A673 (cell line): ENCODE results near the gene KHK. TPM values are rescaled to one million over a fixed set of nuclear protein-coding genes. Genes with fewer than 3 reads are reported as not detected.
"Not testable (repeated sequence)": the region's sequence is repeated elsewhere in the genome, so short reads cannot be mapped to it uniquely, and the experiment has no call there.

Experiments
- BruUV-seq: library from RNA; stranded (reverse); fragments of 400-500 nt; replicated peaks from 2 replicates; lab custom pipeline; 2021; lab: Mats Ljungman, UMichigan
- CTCF ChIA-PET: fragments of 300-600 bp; sonication (Branson Sonifier 250); formaldehyde crosslinking; loops from one replicate; lab custom pipeline; 2022; ENCODE audit warnings: antibody characterized with exemption; lab: Charles Lee
- POLR2A ChIA-PET: fragments of 300-600 bp; sonication (Branson Sonifier 250); formaldehyde crosslinking; loops from one replicate; lab custom pipeline; 2022; ENCODE audit warnings: antibody characterized with exemption; ENCODE audit not compliant: low non-redundant PET; lab: Charles Lee
- DNase-seq: peaks from one replicate; pipeline ENCODE4 v3.0.0-alpha.2; 2015; ENCODE audit warnings: low spot score
- H3K27ac ChIP-seq: fragments of 200-600 bp; sonication (generic); 2 replicates; pipeline ENCODE4 v1.5.1; 2016; ENCODE audit warnings: mixed run types, low read depth, mild to moderate bottlenecking, mixed read lengths, antibody characterized with exemption, low read length; ENCODE audit not compliant: poor library complexity, severe bottlenecking
- H3K27me3 ChIP-seq: fragments of 200-600 bp; sonication (generic); replicated peaks from 2 replicates; pipeline ENCODE4 v1.6.1; 2017; ENCODE audit warnings: mixed run types, low read depth, mild to moderate bottlenecking, mixed read lengths, antibody characterized with exemption, low read length; ENCODE audit not compliant: insufficient read depth, poor library complexity
- H3K36me3 ChIP-seq: fragments of 200-600 bp; sonication (generic); 2 replicates; pipeline ENCODE4 v1.6.1; 2016; ENCODE audit warnings: mixed run types, mild to moderate bottlenecking, mixed read lengths, antibody characterized with exemption, low read length; ENCODE audit not compliant: insufficient read depth, poor library complexity, severe bottlenecking
- H3K4me1 ChIP-seq: fragments of 200-600 bp; sonication (generic); 2 replicates; pipeline ENCODE4 v1.6.1; 2017; ENCODE audit warnings: mixed run types, mild to moderate bottlenecking, mixed read lengths, antibody characterized with exemption, low read length; ENCODE audit not compliant: insufficient read depth, poor library complexity, severe bottlenecking
- H3K4me3 ChIP-seq: fragments of 200-600 bp; sonication (generic); 2 replicates; pipeline ENCODE4 v1.5.1; 2016; ENCODE audit warnings: low read depth, mixed run types, mild to moderate bottlenecking, mixed read lengths, low read length; ENCODE audit not compliant: poor library complexity, severe bottlenecking
- H3K9me3 ChIP-seq: fragments of 200-600 bp; sonication (generic); 2 replicates; pipeline ENCODE4 v1.6.1; 2016; ENCODE audit warnings: mixed run types, low read depth, mild to moderate bottlenecking, mixed read lengths, antibody characterized with exemption, low read length; ENCODE audit not compliant: poor library complexity, severe bottlenecking
- CTCF ChIP-seq: fragments of 300-800, 200-600 bp; sonication (generic); conservative IDR thresholded peaks from 2 replicates; pipeline ENCODE4 v1.5.1; 2017; ENCODE audit warnings: low read depth, mild to moderate bottlenecking, antibody characterized with exemption, low read length, moderate library complexity, mixed read lengths
- EZH2 ChIP-seq: fragments of 200-600 bp; sonication (generic); IDR thresholded peaks from 2 replicates; pipeline ENCODE4 v1.6.1; 2017; ENCODE audit warnings: borderline replicate concordance, low read depth, mild to moderate bottlenecking, mixed read lengths, antibody characterized with exemption, low read length; ENCODE audit not compliant: poor library complexity, severe bottlenecking
- intact Hi-C: fragments of 100-400 bp; cut with micrococcal nuclease; formaldehyde crosslinking; loops from one replicate; pipeline ENCODE4 v1.10.0; 2022; ENCODE audit not compliant: unreplicated experiment
- total RNA-seq: library from RNA; stranded (reverse); gene quantifications from 2 replicates; pipeline ENCODE4 v1.2.3, GENCODE V29; 2021

Gene KHK
- total RNA-seq, 1 experiment from 2014 or later, result 40.2 TPM

DNA sequence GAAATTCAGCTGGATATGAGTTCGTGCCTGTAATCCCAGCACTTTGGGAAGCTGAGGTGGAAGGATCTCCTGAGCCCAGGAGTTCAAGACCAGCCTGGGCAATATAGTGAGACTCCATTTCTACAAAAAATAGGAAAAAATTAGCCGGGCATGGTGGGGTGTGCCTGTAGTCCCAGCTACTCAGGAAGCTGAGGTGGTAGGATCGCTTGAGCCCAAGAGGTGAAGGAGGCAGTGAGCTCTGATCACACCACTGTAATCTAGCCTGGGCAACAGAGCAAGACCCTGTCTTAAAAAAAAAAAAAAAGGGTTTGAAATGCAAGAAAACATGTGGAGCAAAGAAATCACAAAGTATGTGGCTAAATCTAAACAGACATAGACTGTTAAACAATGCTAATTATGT is 22.5 kb downstream of the KHK start:
- no peak for DNase-seq
- CTCF ChIA-PET, result no interaction called here
- Histone ChIP-seq H3K9me3 (no peaks in the 10 kb centered on the region), H3K36me3 (no peaks in the 10 kb centered on the region), H3K27ac (no peak overlapping the region), H3K4me1 (no peaks in the 10 kb centered on the region), H3K4me3 (no peak overlapping the region), H3K27me3 (no peaks in the 10 kb centered on the region)
- POLR2A ChIA-PET, result interaction anchor here (0.6 kb wide), 1 partner anchor 67 kb away, joined by 3 read pairs; no protein-coding TSS in a partner anchor
- no TSS peak for BruUV-seq
- TF ChIP-seq CTCF, result no peak
- TF ChIP-seq EZH2, result no peak
- intact Hi-C loops, result no loop called here

DNA sequence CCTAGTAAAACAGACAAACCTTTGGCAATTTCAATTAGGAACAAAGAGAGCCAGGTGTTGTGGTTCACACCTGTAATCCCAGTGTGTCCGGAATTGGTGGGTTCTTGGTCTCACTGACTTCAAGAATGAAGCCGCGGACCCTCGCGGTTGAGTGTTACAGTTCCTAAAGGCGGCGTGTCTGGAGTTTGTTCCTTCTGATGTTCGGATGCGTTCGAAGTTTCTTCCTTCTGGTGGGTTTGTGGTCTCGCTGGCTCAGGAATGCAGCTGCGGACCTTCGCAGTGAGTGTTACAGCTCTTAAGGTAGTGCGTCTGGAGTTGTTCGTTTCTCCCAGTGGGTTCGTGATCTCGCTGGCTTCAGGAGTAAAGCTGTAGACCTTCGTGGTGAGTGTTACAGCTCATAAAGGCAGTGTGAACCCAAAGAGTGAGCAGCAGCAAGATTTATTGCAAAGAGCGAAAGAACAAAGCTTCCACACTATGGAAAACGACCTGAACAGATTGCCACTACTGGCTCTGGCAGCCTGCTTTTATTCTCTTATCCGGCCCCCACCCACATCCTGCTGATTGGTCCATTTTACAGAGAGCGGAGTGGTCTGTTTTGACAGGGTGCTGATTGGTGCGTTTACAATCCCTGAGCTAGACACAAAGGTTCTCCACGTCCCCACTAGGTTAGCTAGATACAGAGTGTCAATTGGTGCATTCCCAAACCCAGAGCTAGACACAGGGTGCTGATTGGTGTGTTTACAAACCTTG is 24.2 kb downstream of the KHK start:
- H3K36me3 ChIP-seq, H3K27me3 ChIP-seq, DNase-seq, BruUV-seq, POLR2A ChIA-PET, H3K4me3 ChIP-seq, intact Hi-C loops, H3K4me1 ChIP-seq, H3K27ac ChIP-seq, H3K9me3 ChIP-seq, CTCF ChIA-PET: not testable (repeated sequence)

DNA sequence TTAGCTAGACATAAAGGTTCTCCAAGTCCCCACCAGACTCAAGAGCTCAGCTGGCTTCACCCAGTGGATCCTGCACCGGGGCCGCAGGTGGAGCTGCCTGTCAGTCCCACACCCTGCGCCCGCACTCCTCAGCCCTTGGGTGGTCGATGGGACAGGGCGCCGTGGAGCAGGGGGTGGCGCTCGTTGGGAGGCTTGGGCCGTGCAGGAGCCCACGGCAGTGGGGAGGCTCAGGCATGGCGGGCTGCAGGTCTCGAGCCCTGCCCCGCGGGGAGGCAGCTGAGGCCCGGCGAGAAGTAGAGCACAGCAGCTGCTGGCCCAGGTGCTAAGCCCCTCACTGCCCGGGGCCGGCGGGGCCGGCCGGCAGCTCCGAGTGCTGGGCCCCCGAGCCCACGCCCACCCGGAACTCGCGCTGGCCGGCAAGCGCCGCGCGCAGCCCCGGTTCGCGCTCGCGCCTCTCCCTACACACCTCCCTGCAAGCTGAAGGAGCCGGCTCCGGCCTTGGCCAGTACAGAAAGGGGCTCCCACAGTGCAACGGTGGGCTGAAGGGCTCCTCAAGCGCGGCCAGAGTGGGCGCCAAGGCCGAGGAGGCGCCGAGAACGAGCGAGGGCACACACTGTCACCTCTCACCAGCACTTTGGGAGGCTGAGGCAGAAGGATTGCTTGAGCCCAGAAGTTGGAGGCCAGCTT is 25.0 kb downstream of the KHK start:
- H3K4me3 ChIP-seq, CTCF ChIA-PET, H3K27ac ChIP-seq, H3K4me1 ChIP-seq, DNase-seq, H3K36me3 ChIP-seq, BruUV-seq, intact Hi-C loops, H3K9me3 ChIP-seq, H3K27me3 ChIP-seq, POLR2A ChIA-PET: not testable (repeated sequence)

DNA sequence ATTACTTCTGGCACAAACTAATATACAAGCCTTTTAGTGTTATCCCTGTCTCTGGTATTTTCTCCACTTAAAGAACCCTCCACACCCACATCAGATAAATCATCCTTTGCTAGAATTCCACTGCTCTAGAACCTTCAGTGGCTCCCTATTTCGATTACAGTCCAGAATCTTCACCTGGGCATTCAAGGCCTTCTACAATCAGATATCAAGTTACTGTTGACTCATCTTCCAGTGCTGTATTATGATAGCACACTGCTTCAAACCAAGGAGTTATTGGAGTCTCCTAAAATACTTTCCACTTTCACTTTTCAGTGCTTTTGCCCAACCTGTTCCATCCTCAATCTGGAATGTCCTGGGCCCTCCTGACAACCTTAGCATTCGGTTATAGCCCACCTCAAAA is 28.9 kb downstream of the KHK start:
- intact Hi-C loops, result no loop called here
- Histone ChIP-seq H3K27me3 (no peaks in the 10 kb centered on the region), H3K9me3 (no peaks in the 10 kb centered on the region), H3K4me1 (peaks cover 5% of the 10 kb centered on the region), H3K4me3 (no peak overlapping the region), H3K36me3 (no peaks in the 10 kb centered on the region), H3K27ac (no peak overlapping the region)
- ChIA-PET POLR2A (interaction anchor here (0.6 kb wide), 1 partner anchor 106 kb away, joined by 8 read pairs; no protein-coding TSS in a partner anchor), CTCF (interaction anchor here (0.7 kb wide), 1 partner anchor 283 kb away, joined by 9 read pairs; no protein-coding TSS in a partner anchor)
- BruUV-seq, result no TSS peak
- DNase-seq, result no peak
- TF ChIP-seq EZH2 (no peak), CTCF (no peak)
